HG03378 (cell line): ENCODE measurements around the gene TLCD1.

ENCODE experiments used
- ATAC-seq: cut with Tn5 transposase; IDR thresholded peaks from one replicate; pipeline ENCODE4 v1.9.1; 2021; ENCODE audit warnings: mild to moderate bottlenecking, moderate library complexity; ENCODE audit not compliant: unreplicated experiment

TLCD1 gene

GRCh38 chr17:28689011-28689410 is 37.0 kb downstream of the TLCD1 start:
- ATAC-seq, result no peak

- no peak for ATAC-seq
These were observed 37.6 kb downstream of the TLCD1 start for GRCh38 chr17:28688481-28688880.

GRCh38 chr17:28686296-28686695 is 39.7 kb downstream of the TLCD1 start:
- ATAC-seq, result no peak

- no peak for ATAC-seq
These were observed 40.7 kb downstream of the TLCD1 start for GRCh38 chr17:28685366-28685765.

GRCh38 chr17:28684963-28685362 is 41.1 kb downstream of the TLCD1 start:
- no peak for ATAC-seq

GRCh38 chr17:28682655-28683054 is 43.4 kb downstream of the TLCD1 start:
- ATAC-seq, result no peak

- ATAC-seq, result no peak
These were observed 50.1 kb downstream of the TLCD1 start for GRCh38 chr17:28675980-28676379.

- ATAC-seq, result no peak
These were observed 50.5 kb downstream of the TLCD1 start for GRCh38 chr17:28675490-28675889.
